Measurements from ENCODE around the gene PLCB4. TPM values are rescaled to one million over a fixed set of nuclear protein-coding genes. Genes with fewer than 3 reads are reported as not detected.

PLCB4 gene
- total RNA-seq, 1 experiment from 2014 or later: 10.1 TPM

- no peaks in the 10 kb centered on the region for H3K79me2 ChIP-seq (ENCODE audit: insufficient read depth, low read length)
- H3K27ac Mint-ChIP-seq: peak overlapping the region in 2 of 3 experiments; percentile 60 to 89; a peak in 2 of 7 replicates
- no peak overlapping the region for H3K18ac ChIP-seq (ENCODE audit: insufficient read length, low read depth, low read length)
- no peak overlapping the region for H3K9ac ChIP-seq (ENCODE audit: extremely low read depth, insufficient read length, low read length)
- no peak for TF ChIP-seq CTCF (conservative IDR thresholded peaks at IDR 0.05)
- no peak overlapping the region for H2BK15ac ChIP-seq (ENCODE audit: low read depth, low read length)
- H3K4me1 ChIP-seq (ENCODE audit: insufficient read depth, low read length): no peaks in the 10 kb centered on the region
- no peak overlapping the region for H3T11ph ChIP-seq (ENCODE audit: low read length)
- no peak overlapping the region for H3K4ac ChIP-seq (ENCODE audit: low read depth, low read length)
- no peaks in the 10 kb centered on the region for H3K27me3 ChIP-seq (ENCODE audit: insufficient read depth, low read length)
- no peak overlapping the region for H2AFZ ChIP-seq (ENCODE audit: low read length)
- H3K56ac ChIP-seq (ENCODE audit: insufficient read length, low read depth, low read length): no peak overlapping the region
- H4K91ac ChIP-seq (ENCODE audit: insufficient read length, low read depth, low read length): no peak overlapping the region
- no peak overlapping the region for H2BK5ac ChIP-seq (ENCODE audit: insufficient read length, low read length)
- H3K79me1 ChIP-seq (ENCODE audit: insufficient read depth, low read depth, low read length, poor library complexity, severe bottlenecking): no peaks in the 10 kb centered on the region
- H4K8ac ChIP-seq (replicated peaks; ENCODE audit: insufficient read length, low read depth, low read length): no peak overlapping the region
- H2AK5ac ChIP-seq (ENCODE audit: insufficient read length, low read length): no peak overlapping the region
- H3K36me3 Mint-ChIP-seq (ENCODE audit: insufficient read depth in 1 of 3, low read depth in 3 of 3): no peaks in the 10 kb centered on the region
- no peak for DNase-seq
- no peaks in the 10 kb centered on the region for H3K23me2 ChIP-seq (ENCODE audit: insufficient read length, low read depth, low read length, poor library complexity, severe bottlenecking)
- H2BK20ac ChIP-seq (ENCODE audit: low read depth, low read length, poor library complexity, severe bottlenecking): no peak overlapping the region
- no CpG with 5 or more reads among the region's 4 CpGs for WGBS (ENCODE audit: extremely low coverage, insufficient read length, low lambda C conversion rate)
- H3K4me3 Mint-ChIP-seq: no peak overlapping the region
- H2BK120ac ChIP-seq (ENCODE audit: low read depth, low read length, poor library complexity, severe bottlenecking): no peak overlapping the region
- H3K9me3 ChIP-seq (ENCODE audit: control insufficient read depth, low read depth, low read length): no peaks in the 10 kb centered on the region
- H3K27ac ChIP-seq (ENCODE audit: insufficient read length, low read depth, low read length): no peak overlapping the region
- no peaks in the 10 kb centered on the region for H4K20me1 ChIP-seq (ENCODE audit: control insufficient read depth, insufficient read depth, insufficient read length)
- no peak overlapping the region for H3K4me2 ChIP-seq (ENCODE audit: insufficient read depth, insufficient read length, low read length)
- no peaks in the 10 kb centered on the region for H3K9me3 Mint-ChIP-seq
- no peak overlapping the region for H4K5ac ChIP-seq (ENCODE audit: insufficient read length, low read depth, low read length)
- H2BK12ac ChIP-seq (ENCODE audit: insufficient read length, low read depth, low read length): no peak overlapping the region
- no peak overlapping the region for H3K23ac ChIP-seq (ENCODE audit: insufficient read length, low read depth, low read length)
- no peak overlapping the region for H3K14ac ChIP-seq (ENCODE audit: insufficient read depth, low read length)
- H3K4me1 Mint-ChIP-seq: no peaks in the 10 kb centered on the region; a peak in 2 of 4 replicates
- H3K27me3 Mint-ChIP-seq (ENCODE audit: low read depth): no peaks in the 10 kb centered on the region
Measured at GRCh38 chr20:9114709-9115108, 45.8 kb downstream of the PLCB4 start.
